Ishikawa (cell line): ENCODE measurements around the gene VWA8.

Experiments used
- CEBPB ChIP-seq: IDR thresholded peaks from 2 replicates; pipeline ENCODE4 v1.6.1; 2012
- CREB1 ChIP-seq: IDR thresholded peaks from 2 replicates; pipeline ENCODE4 v1.6.1; 2012; ENCODE audit warnings: low read depth
- EGR1 ChIP-seq: IDR thresholded peaks from 2 replicates; pipeline ENCODE4 v1.6.1; 2012
- EP300 ChIP-seq: IDR thresholded peaks from 2 replicates; pipeline ENCODE4 v1.6.1; 2012; ENCODE audit warnings: borderline replicate concordance
- FOXM1 ChIP-seq: IDR thresholded peaks from 2 replicates; pipeline ENCODE4 v1.6.1; 2012; ENCODE audit warnings: low read depth, borderline replicate concordance
- NFIC ChIP-seq: IDR thresholded peaks from 2 replicates; pipeline ENCODE4 v1.6.1; 2012
- RAD21 ChIP-seq: IDR thresholded peaks from 2 replicates; pipeline ENCODE4 v1.6.1; 2012; ENCODE audit warnings: low read depth
- TAF1 ChIP-seq: IDR thresholded peaks from 2 replicates; pipeline ENCODE4 v1.6.1; 2012; ENCODE audit warnings: low read depth, mild to moderate bottlenecking
- TCF12 ChIP-seq: IDR thresholded peaks from 2 replicates; pipeline ENCODE4 v1.6.1; 2012; ENCODE audit warnings: low read depth
- TEAD4 ChIP-seq: IDR thresholded peaks from 2 replicates; pipeline ENCODE4 v1.6.1; 2012
- YY1 ChIP-seq: IDR thresholded peaks from 2 replicates; pipeline ENCODE4 v1.6.1; 2012; ENCODE audit warnings: low read depth
- ZBTB7A ChIP-seq: IDR thresholded peaks from 2 replicates; pipeline ENCODE4 v1.6.1; 2012; ENCODE audit warnings: low read depth
- TF ChIP-seq, protein P1 (sequence below): IDR thresholded peaks from 2 replicates; pipeline ENCODE4 v1.6.1; 2012; ENCODE audit warnings: low read depth, mild to moderate bottlenecking
- TF ChIP-seq, protein P2 (sequence below): IDR thresholded peaks from 2 replicates; pipeline ENCODE4 v1.6.1; 2012
- TF ChIP-seq, protein P3 (sequence below): IDR thresholded peaks from 2 replicates; pipeline ENCODE4 v1.6.1; 2012

VWA8 gene

DNA sequence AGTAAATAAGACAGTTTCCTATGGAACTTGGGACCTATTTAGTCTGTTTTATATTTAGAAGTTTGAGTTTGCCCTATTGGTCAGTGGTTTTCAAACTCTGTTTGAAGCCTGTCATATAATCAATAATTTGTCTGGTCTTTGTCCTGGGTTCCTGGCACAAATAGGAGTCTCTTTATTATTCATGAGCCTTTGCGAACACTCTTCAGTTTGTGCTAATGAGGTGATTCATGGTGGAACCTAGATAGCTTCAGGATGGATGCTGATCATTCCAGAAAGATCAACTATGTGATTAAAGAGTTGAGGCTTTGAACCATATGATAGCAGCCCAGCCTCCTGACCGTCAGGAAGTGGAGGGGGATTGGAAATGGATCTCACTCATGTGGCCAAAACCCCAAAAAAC, 10.0 kb upstream of the VWA8 start:
- TF ChIP-seq RAD21 (no peak), ZBTB7A (no peak), EP300 (no peak), TEAD4 (no peak), CREB1 (no peak), TCF12 (no peak), NFIC (no peak), FOXM1 (no peak), CEBPB (no peak), EGR1 (no peak), YY1 (no peak), TAF1 (no peak)
- TF ChIP-seq, protein P1, sequence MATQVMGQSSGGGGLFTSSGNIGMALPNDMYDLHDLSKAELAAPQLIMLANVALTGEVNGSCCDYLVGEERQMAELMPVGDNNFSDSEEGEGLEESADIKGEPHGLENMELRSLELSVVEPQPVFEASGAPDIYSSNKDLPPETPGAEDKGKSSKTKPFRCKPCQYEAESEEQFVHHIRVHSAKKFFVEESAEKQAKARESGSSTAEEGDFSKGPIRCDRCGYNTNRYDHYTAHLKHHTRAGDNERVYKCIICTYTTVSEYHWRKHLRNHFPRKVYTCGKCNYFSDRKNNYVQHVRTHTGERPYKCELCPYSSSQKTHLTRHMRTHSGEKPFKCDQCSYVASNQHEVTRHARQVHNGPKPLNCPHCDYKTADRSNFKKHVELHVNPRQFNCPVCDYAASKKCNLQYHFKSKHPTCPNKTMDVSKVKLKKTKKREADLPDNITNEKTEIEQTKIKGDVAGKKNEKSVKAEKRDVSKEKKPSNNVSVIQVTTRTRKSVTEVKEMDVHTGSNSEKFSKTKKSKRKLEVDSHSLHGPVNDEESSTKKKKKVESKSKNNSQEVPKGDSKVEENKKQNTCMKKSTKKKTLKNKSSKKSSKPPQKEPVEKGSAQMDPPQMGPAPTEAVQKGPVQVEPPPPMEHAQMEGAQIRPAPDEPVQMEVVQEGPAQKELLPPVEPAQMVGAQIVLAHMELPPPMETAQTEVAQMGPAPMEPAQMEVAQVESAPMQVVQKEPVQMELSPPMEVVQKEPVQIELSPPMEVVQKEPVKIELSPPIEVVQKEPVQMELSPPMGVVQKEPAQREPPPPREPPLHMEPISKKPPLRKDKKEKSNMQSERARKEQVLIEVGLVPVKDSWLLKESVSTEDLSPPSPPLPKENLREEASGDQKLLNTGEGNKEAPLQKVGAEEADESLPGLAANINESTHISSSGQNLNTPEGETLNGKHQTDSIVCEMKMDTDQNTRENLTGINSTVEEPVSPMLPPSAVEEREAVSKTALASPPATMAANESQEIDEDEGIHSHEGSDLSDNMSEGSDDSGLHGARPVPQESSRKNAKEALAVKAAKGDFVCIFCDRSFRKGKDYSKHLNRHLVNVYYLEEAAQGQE: no peak
- TF ChIP-seq, protein P2, sequence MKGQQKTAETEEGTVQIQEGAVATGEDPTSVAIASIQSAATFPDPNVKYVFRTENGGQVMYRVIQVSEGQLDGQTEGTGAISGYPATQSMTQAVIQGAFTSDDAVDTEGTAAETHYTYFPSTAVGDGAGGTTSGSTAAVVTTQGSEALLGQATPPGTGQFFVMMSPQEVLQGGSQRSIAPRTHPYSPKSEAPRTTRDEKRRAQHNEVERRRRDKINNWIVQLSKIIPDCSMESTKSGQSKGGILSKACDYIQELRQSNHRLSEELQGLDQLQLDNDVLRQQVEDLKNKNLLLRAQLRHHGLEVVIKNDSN: no peak
- TF ChIP-seq, protein P3, sequence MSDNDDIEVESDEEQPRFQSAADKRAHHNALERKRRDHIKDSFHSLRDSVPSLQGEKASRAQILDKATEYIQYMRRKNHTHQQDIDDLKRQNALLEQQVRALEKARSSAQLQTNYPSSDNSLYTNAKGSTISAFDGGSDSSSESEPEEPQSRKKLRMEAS: no peak

DNA sequence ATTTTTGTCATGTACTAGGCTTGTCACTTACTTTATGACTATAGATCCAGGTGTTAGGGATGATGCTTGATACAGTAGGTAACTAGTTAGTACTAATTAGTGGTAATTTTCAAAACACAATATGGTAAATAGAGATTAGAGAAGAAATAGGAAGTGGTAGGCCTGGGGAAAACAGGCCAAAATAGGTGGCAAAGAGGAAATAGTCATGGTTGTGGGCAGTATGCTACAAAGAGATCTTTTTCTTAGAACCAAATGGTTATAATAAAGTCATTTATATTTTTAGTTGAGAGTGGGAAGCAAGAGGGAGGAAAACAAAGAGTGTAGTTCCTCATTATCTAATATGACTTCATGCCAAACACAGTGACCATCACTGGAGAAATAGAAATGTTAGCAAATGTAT, 9.1 kb upstream of the VWA8 start:
- no peak for TF ChIP-seq CREB1

DNA sequence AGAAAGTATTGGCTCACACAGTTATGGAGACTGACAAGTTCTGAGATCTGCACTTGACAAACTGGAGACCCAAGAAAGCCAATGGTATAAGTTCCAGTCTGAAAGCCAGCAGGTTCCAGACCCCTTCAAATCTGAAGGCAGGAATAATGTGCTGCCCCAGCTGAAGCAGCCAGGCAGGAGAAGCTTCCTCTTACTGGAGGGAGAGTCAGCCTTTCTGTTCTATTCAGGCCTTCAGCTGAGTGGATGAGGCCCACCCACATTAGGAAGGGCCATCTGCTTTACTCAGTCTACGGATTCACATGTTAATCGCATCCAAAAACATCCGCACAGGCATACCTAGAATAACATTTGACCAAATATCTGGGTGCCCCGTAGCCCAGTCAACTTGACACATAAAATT, 8.2 kb upstream of the VWA8 start:
- TF ChIP-seq TEAD4 (no peak), TAF1 (no peak), YY1 (no peak), CEBPB (no peak)

DNA sequence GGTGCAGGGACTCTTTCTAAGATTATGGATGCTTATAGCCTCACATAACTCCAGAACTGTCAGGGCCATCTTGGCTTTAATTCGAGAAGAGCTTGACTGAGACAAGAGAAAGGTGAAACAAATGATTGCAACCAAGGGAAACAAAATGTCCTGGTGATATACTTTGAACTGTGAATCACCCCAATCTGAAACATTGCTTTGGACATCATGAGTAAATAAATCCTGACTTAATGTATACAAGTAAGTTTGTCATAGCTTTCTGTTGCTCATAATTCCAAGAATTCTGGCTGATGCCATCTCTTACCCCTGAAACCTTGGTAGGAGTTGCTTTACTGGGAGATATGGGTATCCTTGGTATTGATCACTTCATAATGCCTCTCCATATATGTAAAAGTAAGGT, 5.8 kb upstream of the VWA8 start:
- TF ChIP-seq EGR1 (no peak), EP300 (no peak), ZBTB7A (no peak), TCF12 (no peak), CEBPB (no peak), NFIC (no peak), FOXM1 (no peak), TEAD4 (no peak), TAF1 (no peak), RAD21 (no peak), CREB1 (no peak)
- TF ChIP-seq, protein P1: no peak
- TF ChIP-seq, protein P2: no peak
- TF ChIP-seq, protein P3: no peak

DNA sequence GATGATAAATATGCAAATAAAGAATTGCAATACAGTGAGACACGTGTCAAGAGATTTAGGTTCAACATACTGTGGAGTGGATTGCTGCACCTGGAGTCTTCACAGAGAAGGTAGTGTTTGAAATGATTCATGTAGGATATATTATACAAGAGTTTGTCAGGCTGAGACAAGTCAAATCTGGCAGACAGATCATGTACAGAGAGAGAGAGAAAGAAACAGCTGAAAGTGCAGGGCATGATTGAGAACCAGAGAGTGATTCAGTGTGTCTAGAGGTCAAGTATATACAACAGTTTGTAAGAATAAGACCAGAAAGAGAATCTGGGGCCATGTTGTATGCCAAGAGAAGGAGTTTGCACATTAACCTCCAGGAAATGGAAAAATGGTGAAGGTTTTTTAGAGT, 2.1 kb upstream of the VWA8 start:
- TF ChIP-seq, protein P2: no peak
- TF ChIP-seq TCF12 (no peak), EGR1 (no peak), ZBTB7A (no peak), YY1 (no peak)
- TF ChIP-seq, protein P1: no peak

DNA sequence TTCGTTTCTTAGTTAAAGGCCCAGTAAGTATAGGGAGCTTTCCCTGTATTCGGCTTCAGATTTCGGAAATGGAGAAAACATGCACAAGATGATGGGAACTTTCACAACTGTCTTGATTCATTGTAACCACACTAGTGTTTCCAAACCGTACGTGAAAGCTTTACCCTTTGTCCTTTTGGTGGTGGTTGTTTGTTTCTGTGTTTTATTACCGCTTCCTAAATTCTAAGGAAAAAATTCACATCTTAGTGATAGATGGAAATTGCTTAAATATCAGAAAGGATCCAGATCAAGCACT, 504 bp upstream of the VWA8 start:
- TF ChIP-seq, protein P2: no peak
- TF ChIP-seq TCF12: no peak
- no peak for TF ChIP-seq EGR1
- no peak for TF ChIP-seq TEAD4
- TF ChIP-seq ZBTB7A: no peak
- TF ChIP-seq, protein P1: no peak
- TF ChIP-seq TAF1: no peak
- TF ChIP-seq RAD21: no peak
- no peak for TF ChIP-seq EP300
- no peak for TF ChIP-seq YY1
- no peak for TF ChIP-seq CEBPB
- TF ChIP-seq CREB1: no peak
